ENCODE data around the gene TICRR. TPM values are rescaled to one million over a fixed set of nuclear protein-coding genes. Genes with fewer than 3 reads are reported as not detected.

Gene TICRR
- total and polyA plus RNA-seq, 2 of the 8 experiments (the other 6 are each of a cell fraction or from before 2014, with no cell fraction given), result 13.1 to 34.8 TPM

DNA sequence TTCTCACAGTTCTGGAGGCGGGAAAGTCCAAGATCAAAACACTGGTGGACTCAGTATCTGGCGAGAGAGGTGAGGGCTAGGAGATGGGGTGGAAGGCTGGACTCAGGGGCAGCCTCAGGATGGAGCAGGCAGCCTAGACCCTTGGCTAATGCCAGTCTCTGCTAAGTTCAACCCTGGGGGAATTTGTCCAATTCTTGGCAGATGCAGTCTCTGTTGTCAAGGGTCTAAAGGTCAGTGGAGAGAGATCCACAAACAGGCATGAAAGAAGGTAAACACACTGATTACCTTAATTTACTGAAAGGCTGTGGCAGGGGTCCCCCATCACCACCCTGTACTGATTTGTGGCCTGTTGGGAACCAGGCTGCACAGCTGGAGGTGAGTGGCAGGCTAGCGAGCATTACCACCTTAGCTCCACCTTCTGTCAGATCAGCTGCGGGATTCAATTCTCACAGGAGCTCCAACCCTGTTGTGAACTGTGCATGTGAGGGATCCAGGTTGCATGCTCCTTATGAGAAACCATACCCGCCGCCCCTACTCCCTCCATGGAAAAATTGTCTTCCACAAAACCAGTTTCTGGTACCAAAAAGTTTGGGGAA lies 46.4 kb upstream of the TICRR start:
- Histone ChIP-seq H4K8ac (ENCODE audit: extremely low read depth, insufficient read depth, low read length) (no peak overlapping the region), H3K23ac (ENCODE audit: insufficient read length) (no peak overlapping the region), H3K4me2 (ENCODE audit: insufficient read depth in 1 of 2, low read depth in 2 of 2, low read length in 2 of 2) (no peak overlapping the region), H3K79me2 (ENCODE audit: control insufficient read depth in 1 of 2, insufficient read depth in 2 of 2, low read length in 2 of 2) (no peaks in the 10 kb centered on the region), H3K27me3 (replicated peaks in 1 of 4; ENCODE audit: control insufficient read depth in 3 of 4, extremely low read depth in 1 of 4, insufficient read depth in 3 of 4, low read length in 3 of 4) (no peaks in the 10 kb centered on the region), H2BK15ac (ENCODE audit: low read length) (no peak overlapping the region), H2BK120ac (replicated peaks; ENCODE audit: low read depth, low read length) (no peak overlapping the region), H2BK12ac (ENCODE audit: low read depth, low read length) (no peak overlapping the region), H3K9me3 (ENCODE audit: insufficient read depth in 2 of 2, low read depth in 1 of 2, low read length in 1 of 2) (no peaks in the 10 kb centered on the region), H3K79me1 (ENCODE audit: low read depth, low read length) (no peaks in the 10 kb centered on the region), H2AK5ac (ENCODE audit: low read depth, low read length) (no peak overlapping the region), H2BK5ac (ENCODE audit: low read depth, low read length) (no peak overlapping the region), H3K9ac (replicated peaks in 1 of 4; ENCODE audit: extremely low read depth in 1 of 4, low read depth in 3 of 4, low read length in 3 of 4) (no peak overlapping the region), H4K91ac (replicated peaks; ENCODE audit: insufficient read length, low read length) (no peak overlapping the region), H3K27ac (ENCODE audit: low read depth, low read length) (no peak overlapping the region), H3K4ac (replicated peaks; ENCODE audit: insufficient read length, low read depth, low read length) (no peak overlapping the region), H3K4me1 (replicated peaks in 1 of 4; ENCODE audit: control insufficient read depth in 3 of 4, insufficient read depth in 4 of 4, low read length in 3 of 4) (peaks cover 0 to 6% (median 1%) of the 10 kb centered on the region in 4 experiments; a peak in 3 of 7 replicates), H2BK20ac (ENCODE audit: low read length) (no peak overlapping the region), H3K4me3 (ENCODE audit: extremely low read depth in 1 of 4, insufficient read depth in 2 of 4, low read depth in 3 of 4, low read length in 4 of 4) (no peak overlapping the region), H3K18ac (ENCODE audit: extremely low read depth, low read length) (no peak overlapping the region), H2AFZ (ENCODE audit: low read length) (no peak overlapping the region), H4K20me1 (replicated peaks in 1 of 2; ENCODE audit: control insufficient read depth in 1 of 2, insufficient read depth in 2 of 2, low read length in 2 of 2) (no peaks in the 10 kb centered on the region), H3K23me2 (ENCODE audit: low read depth, low read length) (no peaks in the 10 kb centered on the region), H3K56ac (replicated peaks; ENCODE audit: insufficient read length, low read depth, low read length) (no peak overlapping the region), H4K5ac (ENCODE audit: insufficient read length, low read depth, low read length) (no peak overlapping the region), H3K36me3 (ENCODE audit: control insufficient read depth in 2 of 4, insufficient read depth in 4 of 4, low read length in 3 of 4) (no peaks in the 10 kb centered on the region), H3K14ac (ENCODE audit: insufficient read length) (no peak overlapping the region)
- CTCF ChIA-PET (ENCODE audit: partially characterized antibody), result interaction anchor here (0.9 kb wide), 1 partner anchor 11 kb away, joined by 3 read pairs; no protein-coding TSS in a partner anchor
- no peak for FAIRE-seq
- WGBS, 2 experiments (ENCODE audit: extremely low coverage in 1 of 2, insufficient coverage in 1 of 2, insufficient read length in 1 of 2, insufficient replicate concordance in 2 of 2, low coverage in 1 of 2, low lambda C conversion rate in 2 of 2, missing lambda C conversion rate in 1 of 2), result 78% methylated on average over 6 of the region's 6 CpGs; no CpG with 5 or more reads in 1 of the 2 experiments
- no peak for TF ChIP-seq KDM5A (IDR thresholded peaks at IDR 0.05; ENCODE audit: low read length)
- no peak for TF ChIP-seq EGR1 (IDR thresholded peaks at IDR 0.05; ENCODE audit: borderline replicate concordance, low read depth, low read length)
- TF ChIP-seq RFX5 (IDR thresholded peaks at IDR 0.05; ENCODE audit: borderline replicate concordance, low read depth, low read length), result no peak
- no peak for TF ChIP-seq RBBP5 (IDR thresholded peaks at IDR 0.05; ENCODE audit: borderline replicate concordance, low read depth, low read length)
- TF ChIP-seq JUN (IDR thresholded peaks at IDR 0.05; ENCODE audit: low read depth, low read length), result no peak
- TF ChIP-seq CEBPB (IDR thresholded peaks at IDR 0.05; ENCODE audit: low read depth, low read length), result no peak
- no peak for TF ChIP-seq BCL11A (IDR thresholded peaks at IDR 0.05; ENCODE audit: low read depth in 2 of 2, low read length in 2 of 2)
- no peak for TF ChIP-seq KDM1A (IDR thresholded peaks at IDR 0.05; ENCODE audit: borderline replicate concordance, low read length)
- DNase-seq (ENCODE audit: low read depth in 1 of 2, low spot score in 2 of 2), result no peak
- POLR2A ChIA-PET (ENCODE audit: partially characterized antibody), result no interaction called here
